Stimulated activated CD4-positive, alpha-beta T cell treated with anti-CD3 and anti-CD28 coated beads, Interleukin-2, amount 100 ng/mL, for 4 hours (primary cell): ENCODE measurements around the gene MDK.
"Not testable (repeated sequence)": the region's sequence is repeated elsewhere in the genome, so short reads cannot be mapped to it uniquely, and the experiment has no call there.

Experiments used
- DNase-seq: peaks from one replicate; pipeline ENCODE4 v3.0.0-alpha.2; 2020; ENCODE audit warnings: low read depth

Gene MDK

GRCh38 chr11:46367244-46367915 lies 14.1 kb upstream of the MDK start:
- DNase-seq: peak; percentile 59

GRCh38 chr11:46367916-46368267 lies 13.6 kb upstream of the MDK start:
- no peak for DNase-seq

GRCh38 chr11:46369458-46370152 lies 11.9 kb upstream of the MDK start:
- no peak for DNase-seq

- no peak for DNase-seq
These were observed 11.2 kb upstream of the MDK start for GRCh38 chr11:46370253-46370652.

GRCh38 chr11:46371262-46371661 lies 10.2 kb upstream of the MDK start:
- DNase-seq: not testable (repeated sequence)

- DNase-seq: no peak
These were observed 9.4 kb upstream of the MDK start for GRCh38 chr11:46372086-46372485.

GRCh38 chr11:46372501-46372900 lies 9.0 kb upstream of the MDK start:
- not testable (repeated sequence) for DNase-seq

- DNase-seq: no peak
These were observed 7.4 kb upstream of the MDK start for GRCh38 chr11:46373787-46374740.

GRCh38 chr11:46374815-46375214 lies 6.7 kb upstream of the MDK start:
- DNase-seq: no peak

GRCh38 chr11:46375392-46376101 lies 5.9 kb upstream of the MDK start:
- no peak for DNase-seq

- DNase-seq: no peak
These were observed 5.0 kb upstream of the MDK start for GRCh38 chr11:46376258-46377050.

- DNase-seq: no peak
These were observed 4.2 kb upstream of the MDK start for GRCh38 chr11:46377290-46377689.

- no peak for DNase-seq
These were observed 3.6 kb upstream of the MDK start for GRCh38 chr11:46377831-46378230.

GRCh38 chr11:46378296-46378695 lies 3.2 kb upstream of the MDK start:
- no peak for DNase-seq

GRCh38 chr11:46378811-46379481 lies 2.5 kb upstream of the MDK start:
- no peak for DNase-seq

GRCh38 chr11:46379482-46380293 lies 1.8 kb upstream of the MDK start:
- DNase-seq: not testable (repeated sequence)

GRCh38 chr11:46380340-46381047 lies 975 bp upstream of the MDK start:
- DNase-seq: peak; percentile 55

- no peak for DNase-seq
These were observed 563 bp downstream of the MDK start for GRCh38 chr11:46381819-46382645.
